Left ventricle myocardium inferior (tissue), 1 donor: ENCODE data around the gene HBE1. TPM values are rescaled to one million over a fixed set of nuclear protein-coding genes. Genes with fewer than 3 reads are reported as not detected.

ENCODE experiments used
- DNase-seq: peaks from one replicate; pipeline ENCODE4 v3.0.0-alpha.2; 2020
- H3K27ac ChIP-seq: fragments of 200-600 bp; replicated peaks from 2 replicates; pipeline ENCODE4 v1.8.0; 2021
- H3K27me3 ChIP-seq: fragments of 200-600 bp; 2 replicates; pipeline ENCODE4 v1.8.0; 2021; ENCODE audit warnings: low read depth
- H3K36me3 ChIP-seq: fragments of 200-600 bp; 2 replicates; pipeline ENCODE4 v1.8.0; 2021
- H3K4me1 ChIP-seq: fragments of 200-600 bp; 2 replicates; pipeline ENCODE4 v1.8.0; 2021
- H3K4me3 ChIP-seq: fragments of 200-600 bp; 2 replicates; pipeline ENCODE4 v1.8.0; 2021; ENCODE audit warnings: mild to moderate bottlenecking, moderate library complexity
- H3K9me3 ChIP-seq: fragments of 200-600 bp; replicated peaks from 2 replicates; pipeline ENCODE4 v1.8.0; 2021
- intact Hi-C: fragments of 100-400 bp; cut with micrococcal nuclease; formaldehyde crosslinking; loops from one replicate; pipeline ENCODE4 v1.11.0; 2022
- total RNA-seq: library from RNA; stranded (reverse); fragmentation: NEBNext Ultra II Directional; extraction: Animal tissue kit (Norgen Biotek cat#: 25700); gene quantifications from one replicate; pipeline ENCODE4 v1.2.1, GENCODE V29; 2021
- TF ChIP-seq, protein P1 (sequence below): fragments of 200-600 bp; IDR thresholded peaks from 2 replicates; pipeline ENCODE4 v1.8.0; 2021; ENCODE audit warnings: antibody characterized with exemption, mild to moderate bottlenecking, borderline replicate concordance
- donor health status: DM: no; HTN: yes; CAD: no; lungs with severe emphysema.

Gene HBE1
- total RNA-seq, 1 donor from 2014 or later: not detected

DNA sequence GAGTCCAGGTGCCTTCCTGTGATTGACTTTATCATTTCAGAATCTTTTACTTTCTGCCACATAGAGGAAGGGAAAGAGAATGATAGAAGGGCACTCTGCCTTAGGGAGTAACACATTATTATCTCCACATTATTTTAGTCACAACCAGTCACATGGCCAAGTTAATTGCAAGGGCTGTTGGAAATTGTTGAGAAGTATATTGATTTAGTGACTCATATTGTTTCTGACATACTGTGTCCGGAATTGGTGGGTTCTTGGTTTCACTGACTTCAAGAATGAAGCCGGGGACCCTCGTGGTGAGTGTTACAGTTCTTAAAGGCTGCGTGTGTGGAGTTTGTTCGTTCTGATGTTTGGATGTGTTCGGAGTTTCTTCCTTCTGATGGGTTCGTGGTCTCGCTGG, 23.3 kb upstream of the HBE1 start:
- no peak for DNase-seq
- TF ChIP-seq, protein P1, sequence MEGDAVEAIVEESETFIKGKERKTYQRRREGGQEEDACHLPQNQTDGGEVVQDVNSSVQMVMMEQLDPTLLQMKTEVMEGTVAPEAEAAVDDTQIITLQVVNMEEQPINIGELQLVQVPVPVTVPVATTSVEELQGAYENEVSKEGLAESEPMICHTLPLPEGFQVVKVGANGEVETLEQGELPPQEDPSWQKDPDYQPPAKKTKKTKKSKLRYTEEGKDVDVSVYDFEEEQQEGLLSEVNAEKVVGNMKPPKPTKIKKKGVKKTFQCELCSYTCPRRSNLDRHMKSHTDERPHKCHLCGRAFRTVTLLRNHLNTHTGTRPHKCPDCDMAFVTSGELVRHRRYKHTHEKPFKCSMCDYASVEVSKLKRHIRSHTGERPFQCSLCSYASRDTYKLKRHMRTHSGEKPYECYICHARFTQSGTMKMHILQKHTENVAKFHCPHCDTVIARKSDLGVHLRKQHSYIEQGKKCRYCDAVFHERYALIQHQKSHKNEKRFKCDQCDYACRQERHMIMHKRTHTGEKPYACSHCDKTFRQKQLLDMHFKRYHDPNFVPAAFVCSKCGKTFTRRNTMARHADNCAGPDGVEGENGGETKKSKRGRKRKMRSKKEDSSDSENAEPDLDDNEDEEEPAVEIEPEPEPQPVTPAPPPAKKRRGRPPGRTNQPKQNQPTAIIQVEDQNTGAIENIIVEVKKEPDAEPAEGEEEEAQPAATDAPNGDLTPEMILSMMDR: no peak

DNA sequence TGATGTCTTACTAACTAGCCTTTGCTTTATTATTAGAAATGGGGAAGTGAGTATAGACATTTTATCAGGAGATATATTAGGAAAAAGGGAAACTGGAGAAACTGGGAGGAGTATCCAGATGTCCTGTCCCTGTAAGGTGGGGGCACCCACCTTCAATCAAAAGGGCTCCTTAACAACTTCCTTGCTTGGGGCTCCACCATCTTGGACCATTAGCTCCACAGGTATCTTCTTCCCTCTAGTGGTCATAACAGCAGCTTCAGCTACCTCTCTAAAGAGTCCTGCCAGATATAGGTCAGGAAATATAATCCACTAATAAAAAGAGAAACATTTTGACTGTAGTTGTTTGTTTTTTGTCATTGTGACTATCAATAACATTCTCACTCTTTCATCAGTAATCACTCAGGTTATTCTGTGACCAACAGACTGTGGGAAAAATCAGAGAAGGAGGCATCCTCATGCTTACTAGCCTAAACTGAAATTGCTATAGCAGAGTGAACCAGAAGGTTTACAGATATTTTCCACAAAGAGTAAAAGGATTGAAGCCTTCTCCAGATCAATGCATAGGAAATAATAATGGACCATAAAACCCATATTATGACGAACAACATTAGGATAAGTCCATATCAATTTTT, 21.6 kb upstream of the HBE1 start:
- intact Hi-C loops: no loop called here
- no peaks in the 10 kb centered on the region for H3K36me3 ChIP-seq
- H3K27me3 ChIP-seq: no peaks in the 10 kb centered on the region
- no peak for DNase-seq
- H3K27ac ChIP-seq: no peak overlapping the region
- TF ChIP-seq, protein P1: no peak
- no peaks in the 10 kb centered on the region for H3K9me3 ChIP-seq
- H3K4me3 ChIP-seq: no peak overlapping the region
- no peaks in the 10 kb centered on the region for H3K4me1 ChIP-seq

More for the DNA sequence above, 23.3 kb upstream of the HBE1 start:
- Histone ChIP-seq H3K4me1 (no peaks in the 10 kb centered on the region), H3K9me3 (no peaks in the 10 kb centered on the region), H3K27me3 (no peaks in the 10 kb centered on the region), H3K36me3 (no peaks in the 10 kb centered on the region), H3K4me3 (no peak overlapping the region), H3K27ac (no peak overlapping the region)
- intact Hi-C loops: no loop called here

DNA sequence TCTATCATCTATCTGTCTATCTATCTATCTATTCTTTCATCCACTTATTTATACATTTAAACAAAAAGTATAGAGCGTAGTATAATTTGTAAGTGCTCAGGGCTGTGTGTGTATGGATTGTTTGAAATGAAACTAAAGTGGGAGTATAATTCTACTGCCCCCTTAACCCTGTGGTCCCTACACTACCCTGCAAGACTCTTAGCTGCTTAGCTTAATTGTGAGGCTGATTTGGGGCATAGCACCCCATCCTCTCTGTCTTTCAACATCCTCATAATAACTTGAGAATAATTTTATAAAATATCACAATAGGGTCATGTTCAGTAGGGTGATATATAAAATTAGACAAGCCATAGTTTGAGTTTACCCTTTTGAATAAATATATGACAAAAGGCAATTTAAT, 20.4 kb upstream of the HBE1 start:
- Histone ChIP-seq H3K9me3 (no peaks in the 10 kb centered on the region), H3K36me3 (no peaks in the 10 kb centered on the region), H3K27me3 (no peaks in the 10 kb centered on the region), H3K27ac (no peak overlapping the region), H3K4me1 (no peaks in the 10 kb centered on the region), H3K4me3 (no peak overlapping the region)
- no peak for DNase-seq
- intact Hi-C loops: no loop called here
- TF ChIP-seq, protein P1: no peak

DNA sequence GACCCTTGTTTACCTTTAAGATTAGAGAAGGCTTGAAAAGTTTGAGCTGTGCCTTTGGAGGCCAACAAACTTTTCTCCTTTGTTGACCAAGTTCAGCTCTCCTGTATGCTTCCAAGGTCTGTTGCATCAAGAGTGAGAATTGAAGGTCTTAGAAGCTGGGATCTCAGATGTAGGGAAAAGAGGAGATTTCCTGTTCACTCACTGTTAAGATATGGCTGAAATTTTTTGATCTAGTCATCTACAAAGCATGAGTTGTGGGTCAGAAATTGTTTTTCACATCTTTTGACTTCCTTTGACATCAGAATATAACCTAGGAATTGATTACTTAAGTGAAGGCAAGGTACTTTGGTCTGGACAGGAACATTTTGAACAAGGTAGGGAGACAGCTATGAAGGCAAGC, 20.0 kb upstream of the HBE1 start:
- intact Hi-C loops: no loop called here
- Histone ChIP-seq H3K36me3 (no peaks in the 10 kb centered on the region), H3K27me3 (no peaks in the 10 kb centered on the region), H3K27ac (no peak overlapping the region), H3K9me3 (no peaks in the 10 kb centered on the region), H3K4me1 (no peaks in the 10 kb centered on the region), H3K4me3 (no peak overlapping the region)
- no peak for DNase-seq
- TF ChIP-seq, protein P1: no peak

DNA sequence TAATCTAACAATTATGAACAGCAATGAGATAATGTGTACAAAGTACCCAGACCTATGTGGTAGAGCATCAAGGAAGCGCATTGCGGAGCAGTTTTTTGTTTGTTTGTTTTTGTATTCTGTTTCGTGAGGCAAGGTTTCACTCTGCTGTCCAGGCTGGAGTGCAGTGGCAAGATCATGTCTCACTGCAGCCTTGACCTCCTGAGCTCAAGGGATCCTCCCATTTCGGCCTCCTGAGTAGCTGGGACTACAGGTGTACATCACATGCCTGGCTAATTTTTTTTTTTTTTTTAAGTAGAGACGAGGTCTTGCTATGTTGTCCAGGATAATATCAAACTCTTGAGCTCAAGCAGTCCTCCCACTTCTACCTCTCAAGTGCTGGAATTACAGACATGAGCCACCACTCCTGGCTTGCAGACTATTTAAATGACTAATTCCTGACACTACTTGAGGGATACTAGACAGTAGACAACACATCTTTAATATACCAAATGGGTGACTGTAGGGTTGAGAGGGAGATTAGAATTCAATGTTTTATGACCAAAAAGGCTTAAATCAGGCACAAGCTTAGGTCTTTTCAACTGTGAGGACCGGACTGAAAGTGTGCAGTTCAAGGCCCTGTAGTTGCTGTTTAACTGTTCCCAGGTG, 19.3 kb upstream of the HBE1 start:
- Histone ChIP-seq H3K27me3 (no peaks in the 10 kb centered on the region), H3K27ac (no peak overlapping the region), H3K36me3 (no peaks in the 10 kb centered on the region), H3K9me3 (no peaks in the 10 kb centered on the region), H3K4me1 (no peaks in the 10 kb centered on the region), H3K4me3 (no peak overlapping the region)
- TF ChIP-seq, protein P1: no peak
- no peak for DNase-seq
- intact Hi-C loops: no loop called here
